Keratinocyte (primary cell): ENCODE measurements around the gene ATXN10. TPM values are rescaled to one million over a fixed set of nuclear protein-coding genes. Genes with fewer than 3 reads are reported as not detected.
A peak's percentile ranks its signal among the peaks of the same experiment; 100 is the strongest.

Source experiments
- DNase-seq: peaks from one replicate; pipeline ENCODE4 v3.0.0-alpha.2; 2011; ENCODE audit warnings: low read depth, missing footprints, low spot score
- FAIRE-seq: peaks from 2 replicates; lab custom pipeline; 2011; peaks lifted over from hg19 to GRCh38; lab: Jason Lieb, UNC
- H2AFZ ChIP-seq: 2 replicates; pipeline ENCODE4 v1.6.0; 2012; ENCODE audit warnings: low read length, control low read depth, inconsistent platforms; ENCODE audit not compliant: control insufficient read depth
- H3K27ac ChIP-seq: 2 replicates; pipeline ENCODE4 v1.5.1; 2011; ENCODE audit warnings: low read length; ENCODE audit not compliant: control insufficient read depth, insufficient read depth
- H3K27me3 ChIP-seq: 3 replicates; pipeline ENCODE4 v1.6.0; 2011; ENCODE audit warnings: low read length; ENCODE audit not compliant: control insufficient read depth, insufficient read depth; ENCODE audit errors: extremely low read depth
- H3K36me3 ChIP-seq, 2 experiments: 2 replicates in 1 of 2; 3 replicates in 1 of 2; pipeline ENCODE4 v1.5.1; 2011; ENCODE audit warnings: low read length in 2 of 2, mild to moderate bottlenecking in 1 of 2; ENCODE audit not compliant: control insufficient read depth in 2 of 2, insufficient read depth in 2 of 2; ENCODE audit errors: extremely low read depth in 1 of 2
- H3K4me1 ChIP-seq: 3 replicates; pipeline ENCODE4 v1.5.1; 2011; ENCODE audit warnings: low read length; ENCODE audit not compliant: control insufficient read depth, insufficient read depth; ENCODE audit errors: extremely low read depth
- H3K4me2 ChIP-seq: 3 replicates; pipeline ENCODE4 v1.6.0; 2011; ENCODE audit warnings: low read depth, low read length; ENCODE audit not compliant: control insufficient read depth, insufficient read depth; ENCODE audit errors: extremely low read depth
- H3K4me3 ChIP-seq, 3 experiments: fragments of 200-600 bp in 1 of 3; sonication (generic) in 1 of 3; 2 replicates in 2 of 3; 3 replicates in 1 of 3; pipeline ENCODE4 v1.5.1; 2011 to 2016; ENCODE audit warnings: low read length in 3 of 3, mild to moderate bottlenecking in 3 of 3, control low read depth in 2 of 3, inconsistent platforms in 1 of 3, low read depth in 1 of 3, mixed read lengths in 1 of 3, mixed run types in 1 of 3, moderate library complexity in 1 of 3; ENCODE audit not compliant: control insufficient read depth in 2 of 3, insufficient read depth in 2 of 3; ENCODE audit errors: extremely low read depth in 1 of 3
- H3K79me2 ChIP-seq: 2 replicates; pipeline ENCODE4 v1.6.0; 2012; ENCODE audit warnings: low read length; ENCODE audit not compliant: control insufficient read depth, insufficient read depth
- H3K9ac ChIP-seq: 3 replicates; pipeline ENCODE4 v1.6.0; 2011; ENCODE audit warnings: low read length; ENCODE audit not compliant: control insufficient read depth, insufficient read depth; ENCODE audit errors: extremely low read depth
- H3K9me1 ChIP-seq: 3 replicates; pipeline ENCODE4 v1.6.0; 2011; ENCODE audit warnings: low read length; ENCODE audit not compliant: control insufficient read depth, insufficient read depth; ENCODE audit errors: extremely low read depth
- H3K9me3 ChIP-seq: 2 replicates; pipeline ENCODE4 v1.5.1; 2012; ENCODE audit warnings: low read depth, low read length; ENCODE audit not compliant: control insufficient read depth
- H4K20me1 ChIP-seq: 3 replicates; pipeline ENCODE4 v1.6.0; 2011; ENCODE audit warnings: low read length; ENCODE audit not compliant: control insufficient read depth, insufficient read depth; ENCODE audit errors: extremely low read depth
- CTCF ChIP-seq, 3 experiments: IDR thresholded peaks in 1 of 3; conservative IDR thresholded peaks in 1 of 3; optimal IDR thresholded peaks in 1 of 3; 2 replicates in 2 of 3; 3 replicates in 1 of 3; pipeline versions ENCODE3 to v1.5.1; 2011; ENCODE audit warnings: low read length in 3 of 3, mild to moderate bottlenecking in 3 of 3, moderate library complexity in 2 of 3, control low read depth in 1 of 3, inconsistent platforms in 1 of 3; ENCODE audit not compliant: insufficient read depth in 2 of 3; ENCODE audit errors: extremely low read depth in 1 of 3
- EZH2 ChIP-seq: IDR thresholded peaks from one replicate; pipeline ENCODE4 v1.6.1; 2012; ENCODE audit warnings: inconsistent platforms, mild to moderate bottlenecking, low read length, moderate library complexity
- dilution Hi-C: fragments of 300-500 bp; cut with MboI; formaldehyde crosslinking; loops from one replicate; pipeline ENCODE4 v1.7.0; 2020; ENCODE audit warnings: low sequenced_read_pairs; ENCODE audit not compliant: extremely low pct_ligation_motif_present
- polyA plus RNA-seq, 5 experiments: library from polyadenylated mRNA; depleted of rRNA in 3 of 5; stranded (reverse) in 3 of 5; stranded (forward) in 1 of 5; unstranded in 1 of 5; fragments of >200 nt; gene quantifications; 1 replicate in 1 of 5; 2 replicates in 3 of 5; 3 replicates in 1 of 5; pipeline versions ENCODE4 v1.2.1 to v1.2.3, GENCODE V29; 2011 to 2012; ENCODE audit warnings: missing spikeins in 2 of 5, low read depth in 1 of 5, low replicate concordance in 1 of 5

Gene ATXN10
- polyA plus RNA-seq, 1 donor (not counting 4 experiments of a cell fraction or from before 2014, with no cell fraction given): 276 TPM

GRCh38 chr22:45880091-45880715 lies 208.6 kb downstream of the ATXN10 start:
- no peaks in the 10 kb centered on the region for H3K36me3 ChIP-seq
- no peak overlapping the region for H3K4me3 ChIP-seq
- no peaks in the 10 kb centered on the region for H3K79me2 ChIP-seq
- no peaks in the 10 kb centered on the region for H3K9me3 ChIP-seq
- dilution Hi-C loops: no loop called here
- FAIRE-seq (no peak), DNase-seq (no peak)
- no peaks in the 10 kb centered on the region for H3K9me1 ChIP-seq
- TF ChIP-seq EZH2: peak; percentile 61
- no peak for TF ChIP-seq CTCF (optimal IDR thresholded peaks at IDR 0.05 in 1 of 3, IDR thresholded peaks at IDR 0.05 in 1 of 3, conservative IDR thresholded peaks at IDR 0.05 in 1 of 3; ENCODE audit: extremely low read depth in 1 of 3, insufficient read depth in 2 of 3, low read length in 3 of 3)
- no peak overlapping the region for H2AFZ ChIP-seq
- no peak overlapping the region for H3K9ac ChIP-seq
- no peak overlapping the region for H3K27ac ChIP-seq
- H3K4me2 ChIP-seq: no peak overlapping the region
- H3K27me3 ChIP-seq: peaks cover 62% of the 10 kb centered on the region
- H4K20me1 ChIP-seq: no peaks in the 10 kb centered on the region
- H3K4me1 ChIP-seq: peaks cover 7% of the 10 kb centered on the region

- Histone ChIP-seq H3K9me1 (no peaks in the 10 kb centered on the region), H3K4me1 (peaks cover 7% of the 10 kb centered on the region), H3K36me3 (no peaks in the 10 kb centered on the region), H2AFZ (no peak overlapping the region), H3K4me2 (no peak overlapping the region), H3K9me3 (no peaks in the 10 kb centered on the region), H4K20me1 (no peaks in the 10 kb centered on the region), H3K4me3 (no peak overlapping the region), H3K9ac (no peak overlapping the region), H3K27ac (no peak overlapping the region), H3K27me3 (peaks cover 62% of the 10 kb centered on the region), H3K79me2 (no peaks in the 10 kb centered on the region)
- no peak for TF ChIP-seq EZH2
- no peak for TF ChIP-seq CTCF (optimal IDR thresholded peaks at IDR 0.05 in 1 of 3, IDR thresholded peaks at IDR 0.05 in 1 of 3, conservative IDR thresholded peaks at IDR 0.05 in 1 of 3; ENCODE audit: extremely low read depth in 1 of 3, insufficient read depth in 2 of 3, low read length in 3 of 3)
- dilution Hi-C loops: no loop called here
- no peak for FAIRE-seq
- DNase-seq: no peak
These were observed 209.3 kb downstream of the ATXN10 start for GRCh38 chr22:45880716-45881523.
